RWPE2 (cell line): ENCODE results near the gene ADCY3.

Experiments
- ATAC-seq: fragments of 200-7000 bp; cut with Tn5 transposase; 3 replicates; pipeline ENCODE4 v1.9.1; 2021; ENCODE audit warnings: low read depth
- DNase-seq: peaks from one replicate; pipeline ENCODE4 v3.0.0-alpha.2; 2020; ENCODE audit warnings: low spot score
- H3K27ac ChIP-seq: fragments of 450-650 bp; 2 replicates; pipeline ENCODE4 v1.5.1; 2017; ENCODE audit warnings: mild to moderate bottlenecking; ENCODE audit not compliant: poor library complexity, severe bottlenecking
- H3K27me3 ChIP-seq: fragments of 250-450 bp; sonication (Bioruptor Pico); 2 replicates; pipeline ENCODE4 v1.5.1; 2021; ENCODE audit warnings: mild to moderate bottlenecking, moderate library complexity; ENCODE audit not compliant: insufficient read depth, poor library complexity, severe bottlenecking
- H3K36me3 ChIP-seq: fragments of 250-450 bp; sonication (Bioruptor Pico); 2 replicates; pipeline ENCODE4 v1.5.1; 2020; ENCODE audit warnings: low read depth, mild to moderate bottlenecking, moderate library complexity
- H3K4me1 ChIP-seq: fragments of 250-450 bp; sonication (Bioruptor Pico); 2 replicates; pipeline ENCODE4 v1.5.1; 2021; ENCODE audit warnings: mild to moderate bottlenecking, moderate library complexity; ENCODE audit not compliant: insufficient read depth, poor library complexity, severe bottlenecking
- H3K4me3 ChIP-seq: fragments of 250-450 bp; sonication (Bioruptor Pico); 2 replicates; pipeline ENCODE4 v1.5.1; 2021; ENCODE audit warnings: mild to moderate bottlenecking, moderate library complexity; ENCODE audit not compliant: severe bottlenecking
- H3K9me3 ChIP-seq: fragments of 250-450 bp; sonication (Bioruptor Pico); 2 replicates; pipeline ENCODE4 v1.5.1; 2021; ENCODE audit warnings: mild to moderate bottlenecking, moderate library complexity; ENCODE audit not compliant: severe bottlenecking
- CTCF ChIP-seq: fragments of 450-650 bp; IDR thresholded peaks from one replicate; pipeline ENCODE4 v1.5.1; 2017; ENCODE audit warnings: mild to moderate bottlenecking, moderate library complexity; ENCODE audit not compliant: poor library complexity, severe bottlenecking

The ADCY3 gene

GRCh38 chr2:24928036-24928435 lies 8.0 kb upstream of the ADCY3 start:
- TF ChIP-seq CTCF, result no peak
- Histone ChIP-seq H3K4me3 (no peak overlapping the region), H3K27me3 (no peaks in the 10 kb centered on the region), H3K4me1 (no peaks in the 10 kb centered on the region), H3K36me3 (no peaks in the 10 kb centered on the region), H3K27ac (no peak overlapping the region), H3K9me3 (no peaks in the 10 kb centered on the region)
- no peak for ATAC-seq
- DNase-seq, result no peak

- ATAC-seq (no peak), DNase-seq (no peak)
- H3K27ac ChIP-seq, result no peak overlapping the region
These were observed 6.7 kb upstream of the ADCY3 start for GRCh38 chr2:24926602-24927252.

DNA sequence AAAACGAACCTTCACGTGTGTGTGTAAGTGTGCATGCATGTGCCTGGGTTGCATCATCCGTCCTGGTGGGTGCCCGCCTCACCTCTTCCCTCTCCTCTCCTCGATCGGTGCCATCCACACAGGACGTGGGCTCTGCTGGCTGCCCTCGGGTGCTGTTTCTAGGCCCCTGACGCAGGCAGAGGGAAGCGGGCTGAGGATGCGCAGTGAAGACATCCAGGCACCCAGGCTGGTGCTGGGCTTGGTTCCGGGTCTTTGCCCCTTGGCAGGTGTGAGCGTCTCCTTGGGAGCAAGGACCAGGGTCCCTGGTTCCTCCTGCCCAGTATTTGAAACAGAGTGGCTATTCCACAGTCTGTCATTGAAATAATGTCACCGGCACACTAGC lies 6.2 kb upstream of the ADCY3 start:
- Histone ChIP-seq H3K27ac (no peak overlapping the region), H3K9me3 (no peaks in the 10 kb centered on the region), H3K4me1 (no peaks in the 10 kb centered on the region), H3K27me3 (no peaks in the 10 kb centered on the region), H3K4me3 (no peak overlapping the region), H3K36me3 (no peaks in the 10 kb centered on the region)
- no peak for DNase-seq
- no peak for ATAC-seq
- no peak for TF ChIP-seq CTCF

More at GRCh38 chr2:24926602-24927252, 6.7 kb upstream of the ADCY3 start:
- Histone ChIP-seq H3K27me3 (no peaks in the 10 kb centered on the region), H3K9me3 (no peaks in the 10 kb centered on the region), H3K36me3 (no peaks in the 10 kb centered on the region), H3K4me3 (no peak overlapping the region), H3K4me1 (no peaks in the 10 kb centered on the region)
- no peak for TF ChIP-seq CTCF

DNA sequence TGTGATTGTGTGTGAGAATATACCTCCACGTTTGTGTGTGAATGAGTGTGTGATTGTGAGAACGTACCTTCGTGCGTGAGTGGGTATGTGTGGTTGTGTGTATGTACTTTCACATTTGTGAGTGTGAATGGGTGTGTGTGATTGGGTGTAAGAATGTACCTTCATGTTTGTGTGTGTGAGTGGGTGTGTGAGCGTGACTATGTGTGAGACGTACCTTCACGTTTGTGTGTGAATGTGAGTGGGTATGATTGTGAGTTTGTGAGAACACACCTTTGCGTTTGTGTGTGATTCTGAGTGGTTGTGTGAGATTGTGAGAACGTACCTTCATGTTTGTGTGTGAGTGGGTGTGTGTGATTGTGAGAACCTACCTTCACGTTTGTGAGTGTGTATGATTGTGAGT lies 5.8 kb upstream of the ADCY3 start:
- H3K4me3 ChIP-seq, result no peak overlapping the region
- no peak overlapping the region for H3K27ac ChIP-seq
- TF ChIP-seq CTCF, result no peak
- no peaks in the 10 kb centered on the region for H3K9me3 ChIP-seq
- ATAC-seq (no peak), DNase-seq (no peak)
- no peaks in the 10 kb centered on the region for H3K4me1 ChIP-seq
- no peaks in the 10 kb centered on the region for H3K36me3 ChIP-seq
- H3K27me3 ChIP-seq, result no peaks in the 10 kb centered on the region

DNA sequence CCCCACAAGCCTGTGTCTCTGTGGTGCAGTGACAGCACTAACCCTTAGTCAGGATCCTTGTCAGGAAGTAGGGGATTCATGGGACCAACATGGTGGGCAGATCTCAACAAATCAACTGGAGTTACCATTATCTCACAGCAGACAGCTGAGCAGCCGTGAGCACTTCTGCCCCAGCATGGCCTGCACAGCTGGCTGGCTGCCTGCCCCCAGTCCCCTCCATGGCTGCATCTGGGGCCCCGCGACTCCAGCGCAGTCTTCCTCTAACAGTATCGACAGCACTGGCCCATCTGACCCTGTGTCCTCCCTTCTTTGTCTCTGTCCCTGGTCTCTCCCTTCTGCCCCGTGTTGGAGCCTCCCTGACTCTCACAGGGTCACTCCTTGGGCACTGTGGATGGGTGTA lies 4.7 kb upstream of the ADCY3 start:
- H3K4me3 ChIP-seq, result no peak overlapping the region
- no peaks in the 10 kb centered on the region for H3K4me1 ChIP-seq
- no peak overlapping the region for H3K27ac ChIP-seq
- H3K9me3 ChIP-seq, result no peaks in the 10 kb centered on the region
- no peaks in the 10 kb centered on the region for H3K36me3 ChIP-seq
- no peak for TF ChIP-seq CTCF
- ATAC-seq (no peak), DNase-seq (no peak)
- H3K27me3 ChIP-seq, result no peaks in the 10 kb centered on the region
